ENCODE data around the gene ABCB6. TPM values are rescaled to one million over a fixed set of nuclear protein-coding genes. Genes with fewer than 3 reads are reported as not detected.
A peak's percentile ranks its signal among the peaks of the same experiment; 100 is the strongest.

The ABCB6 gene
- total and polyA plus RNA-seq, 2 experiments from 2014 or later, result 37.7 to 59.5 TPM

- no peak overlapping the region for H3K4me2 ChIP-seq
- H3K27me3 ChIP-seq, result no peaks in the 10 kb centered on the region
- H3K9me2 ChIP-seq (replicated peaks; ENCODE audit: insufficient read depth), result no peaks in the 10 kb centered on the region
- H3K4me1 ChIP-seq (ENCODE audit: insufficient read depth), result peaks cover 11% of the 10 kb centered on the region
- WGBS (ENCODE audit: low lambda C conversion rate, missing lambda C conversion rate), result 56% methylated on average over 6 of the region's 6 CpGs
- peak overlapping the region; percentile 60 for H3K27ac ChIP-seq
- DNase-seq (ENCODE audit: low spot score), result peak; percentile 68
- H2AFZ ChIP-seq, result no peak overlapping the region
- H3K9me3 ChIP-seq (ENCODE audit: low read depth), result no peaks in the 10 kb centered on the region
- H3K79me2 ChIP-seq, result peaks cover 20% of the 10 kb centered on the region
- no peaks in the 10 kb centered on the region for H4K20me1 ChIP-seq (ENCODE audit: insufficient read depth, poor library complexity, severe bottlenecking)
- no peak for TF ChIP-seq EZH2phosphoT487 (IDR thresholded peaks at IDR 0.05; ENCODE audit: low read depth, severe bottlenecking, unreplicated experiment)
- no peak for TF ChIP-seq EZH2 (IDR thresholded peaks at IDR 0.05; ENCODE audit: borderline replicate concordance)
- TF ChIP-seq, protein P1, sequence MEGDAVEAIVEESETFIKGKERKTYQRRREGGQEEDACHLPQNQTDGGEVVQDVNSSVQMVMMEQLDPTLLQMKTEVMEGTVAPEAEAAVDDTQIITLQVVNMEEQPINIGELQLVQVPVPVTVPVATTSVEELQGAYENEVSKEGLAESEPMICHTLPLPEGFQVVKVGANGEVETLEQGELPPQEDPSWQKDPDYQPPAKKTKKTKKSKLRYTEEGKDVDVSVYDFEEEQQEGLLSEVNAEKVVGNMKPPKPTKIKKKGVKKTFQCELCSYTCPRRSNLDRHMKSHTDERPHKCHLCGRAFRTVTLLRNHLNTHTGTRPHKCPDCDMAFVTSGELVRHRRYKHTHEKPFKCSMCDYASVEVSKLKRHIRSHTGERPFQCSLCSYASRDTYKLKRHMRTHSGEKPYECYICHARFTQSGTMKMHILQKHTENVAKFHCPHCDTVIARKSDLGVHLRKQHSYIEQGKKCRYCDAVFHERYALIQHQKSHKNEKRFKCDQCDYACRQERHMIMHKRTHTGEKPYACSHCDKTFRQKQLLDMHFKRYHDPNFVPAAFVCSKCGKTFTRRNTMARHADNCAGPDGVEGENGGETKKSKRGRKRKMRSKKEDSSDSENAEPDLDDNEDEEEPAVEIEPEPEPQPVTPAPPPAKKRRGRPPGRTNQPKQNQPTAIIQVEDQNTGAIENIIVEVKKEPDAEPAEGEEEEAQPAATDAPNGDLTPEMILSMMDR (IDR thresholded peaks at IDR 0.05; ENCODE audit: poor library complexity), result peak; percentile 62
- no peak overlapping the region for H3K4me3 ChIP-seq
- H3K36me3 ChIP-seq (replicated peaks; ENCODE audit: insufficient read depth, low read depth), result no peaks in the 10 kb centered on the region
These were observed 47.5 kb downstream of the ABCB6 start for GRCh38 chr2:219171231-219171651.

DNA sequence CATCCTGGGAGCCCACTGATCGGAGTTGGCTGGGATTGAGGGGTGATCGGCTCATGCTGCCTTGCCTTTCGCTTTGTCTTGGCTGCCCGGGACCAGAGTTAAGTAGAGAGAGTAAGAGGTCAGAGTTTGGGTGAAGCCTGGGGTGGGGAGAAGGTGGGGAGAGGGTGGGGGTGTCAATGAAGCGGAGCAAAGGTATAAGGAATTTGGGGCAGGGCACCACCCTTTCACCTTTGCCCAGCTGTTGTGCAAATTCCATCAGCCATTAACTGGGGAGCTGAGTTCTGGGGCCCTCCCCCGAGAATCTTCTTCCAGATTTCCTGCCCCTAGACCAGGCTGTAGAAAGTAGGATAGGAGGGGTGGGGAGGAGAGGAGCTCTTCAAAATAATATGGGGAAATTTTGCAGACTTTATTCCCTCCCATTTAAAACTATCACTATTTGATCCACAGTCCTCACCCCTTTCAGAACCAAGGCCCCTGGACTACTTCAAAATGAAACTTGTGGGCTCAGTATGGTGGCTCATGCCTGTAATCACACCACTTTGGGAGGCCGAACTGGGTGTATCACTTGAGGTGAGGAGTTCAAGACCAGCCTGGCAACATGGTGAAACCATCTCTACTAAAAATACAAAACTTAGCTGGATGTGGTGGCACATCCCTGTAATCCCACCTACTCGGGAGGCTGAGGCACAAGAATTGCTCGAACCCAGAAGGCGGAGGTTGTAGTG, 48.7 kb downstream of the ABCB6 start, which contains the start of gene SLC23A3:
SLC23A3 (minus strand) TSS at position 100 of the 725 bp plus-strand sequence; CDS start at position 55, 45 bp downstream.
- no peak for DNase-seq (ENCODE audit: low spot score)
- WGBS (ENCODE audit: low lambda C conversion rate, missing lambda C conversion rate), result 83% methylated on average over 10 of the region's 10 CpGs
- TF ChIP-seq, protein P1 (IDR thresholded peaks at IDR 0.05; ENCODE audit: poor library complexity), result no peak
- TF ChIP-seq EZH2 (IDR thresholded peaks at IDR 0.05; ENCODE audit: borderline replicate concordance) (no peak), EZH2phosphoT487 (IDR thresholded peaks at IDR 0.05; ENCODE audit: low read depth, severe bottlenecking, unreplicated experiment) (no peak)
- Histone ChIP-seq H2AFZ (no peak within 1 kb of the TSS), H4K20me1 (ENCODE audit: insufficient read depth, poor library complexity, severe bottlenecking) (no peaks in the 10 kb centered on the region), H3K27ac (no peak within 1 kb of the TSS), H3K4me2 (peak within 1 kb of the TSS; percentile 46), H3K9me2 (replicated peaks; ENCODE audit: insufficient read depth) (no peaks in the 10 kb centered on the region), H3K36me3 (replicated peaks; ENCODE audit: insufficient read depth, low read depth) (no peaks in the 10 kb centered on the region), H3K79me2 (peaks cover 12% of the 10 kb centered on the region), H3K9me3 (ENCODE audit: low read depth) (no peaks in the 10 kb centered on the region), H3K4me1 (ENCODE audit: insufficient read depth) (peaks cover 3% of the 10 kb centered on the region), H3K4me3 (no peak within 1 kb of the TSS), H3K27me3 (no peaks in the 10 kb centered on the region)

GRCh38 chr2:219168932-219169331, 49.8 kb downstream of the ABCB6 start:
- no peaks in the 10 kb centered on the region for H4K20me1 ChIP-seq (ENCODE audit: insufficient read depth, poor library complexity, severe bottlenecking)
- H3K4me1 ChIP-seq (ENCODE audit: insufficient read depth), result peaks cover 3% of the 10 kb centered on the region
- H3K9me3 ChIP-seq (ENCODE audit: low read depth), result no peaks in the 10 kb centered on the region
- TF ChIP-seq, protein P1 (IDR thresholded peaks at IDR 0.05; ENCODE audit: poor library complexity), result no peak
- TF ChIP-seq EZH2phosphoT487 (IDR thresholded peaks at IDR 0.05; ENCODE audit: low read depth, severe bottlenecking, unreplicated experiment), result no peak
- TF ChIP-seq EZH2 (IDR thresholded peaks at IDR 0.05; ENCODE audit: borderline replicate concordance), result no peak
- H3K27ac ChIP-seq, result no peak overlapping the region
- no peaks in the 10 kb centered on the region for H3K36me3 ChIP-seq (replicated peaks; ENCODE audit: insufficient read depth, low read depth)
- no peaks in the 10 kb centered on the region for H3K27me3 ChIP-seq
- no peak overlapping the region for H2AFZ ChIP-seq
- no peak for DNase-seq (ENCODE audit: low spot score)
- H3K4me3 ChIP-seq, result no peak overlapping the region
- no peak overlapping the region for H3K4me2 ChIP-seq
- no peaks in the 10 kb centered on the region for H3K9me2 ChIP-seq (replicated peaks; ENCODE audit: insufficient read depth)
- H3K79me2 ChIP-seq, result peaks cover under 1% of the 10 kb centered on the region

All from hepatocyte (in vitro differentiated cells).